HG03442 (cell line): ENCODE results near the gene CCL1.

ENCODE experiments used
- ATAC-seq: cut with Tn5 transposase; IDR thresholded peaks from one replicate; pipeline ENCODE4 v1.9.1; 2021; ENCODE audit warnings: mild to moderate bottlenecking, moderate library complexity; ENCODE audit not compliant: unreplicated experiment

CCL1 gene

DNA sequence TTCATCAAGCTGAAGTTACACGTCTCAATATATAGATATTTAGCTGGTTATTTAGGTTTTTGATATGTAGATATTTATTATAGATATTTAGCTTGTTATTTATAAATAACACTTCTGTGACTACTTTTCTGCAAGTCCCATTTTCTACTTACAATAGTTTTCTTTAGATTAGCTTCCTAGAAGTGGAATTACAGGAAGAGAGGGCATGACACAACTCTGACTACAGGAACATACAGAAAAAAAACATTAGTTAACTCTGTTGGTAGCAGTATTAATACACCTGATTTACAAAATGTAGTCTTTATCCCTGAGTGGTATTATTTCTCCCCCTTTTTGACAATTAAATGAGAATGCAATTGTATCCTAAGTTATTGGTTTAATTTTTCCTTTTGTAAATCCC, 21.2 kb upstream of the CCL1 start:
- no peak for ATAC-seq

- no peak for ATAC-seq
Measured at GRCh38 chr17:34383216-34383615, 20.2 kb upstream of the CCL1 start.

GRCh38 chr17:34382621-34383124, 19.6 kb upstream of the CCL1 start:
- no peak for ATAC-seq

DNA sequence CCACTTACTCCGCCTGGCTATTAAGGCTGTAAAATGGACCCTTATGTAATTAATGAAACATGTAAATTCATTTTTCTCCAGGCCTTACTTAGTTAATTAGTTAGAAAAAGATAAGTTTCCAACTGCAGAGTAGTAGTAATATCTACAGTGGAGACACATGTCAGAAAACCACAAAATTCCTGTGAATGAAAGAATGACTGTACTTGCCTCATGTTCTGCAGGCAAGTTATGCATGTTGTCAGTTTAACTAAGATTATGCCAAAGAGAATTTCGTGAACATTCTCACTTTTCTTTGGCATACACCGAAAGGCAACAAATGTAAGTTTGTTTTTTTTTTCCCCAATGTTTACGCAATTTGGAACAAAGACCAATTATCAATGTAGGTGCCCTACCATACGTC, 16.8 kb upstream of the CCL1 start:
- ATAC-seq, result no peak

DNA sequence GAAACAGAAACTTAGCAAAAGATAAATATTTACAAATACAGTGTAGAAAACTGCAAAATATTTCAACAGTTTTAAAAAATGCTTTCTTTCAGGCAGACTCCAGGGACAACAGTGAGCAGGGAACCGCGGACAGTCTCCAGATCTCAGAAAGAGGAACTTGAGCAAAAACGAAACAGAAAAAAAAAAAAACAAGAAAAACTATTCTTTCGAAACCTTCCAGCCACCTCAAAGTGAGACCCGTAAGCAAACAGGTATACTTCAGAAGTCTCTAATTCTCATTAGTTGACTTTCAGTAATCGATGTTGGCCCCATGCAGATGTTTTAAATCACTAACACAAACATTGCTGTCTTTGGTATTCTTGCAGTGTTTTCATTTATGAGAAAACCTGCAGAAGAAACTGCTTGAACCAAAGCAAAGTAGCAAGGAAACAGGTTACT, 15.7 kb upstream of the CCL1 start:
- ATAC-seq, result peak; percentile 70

DNA sequence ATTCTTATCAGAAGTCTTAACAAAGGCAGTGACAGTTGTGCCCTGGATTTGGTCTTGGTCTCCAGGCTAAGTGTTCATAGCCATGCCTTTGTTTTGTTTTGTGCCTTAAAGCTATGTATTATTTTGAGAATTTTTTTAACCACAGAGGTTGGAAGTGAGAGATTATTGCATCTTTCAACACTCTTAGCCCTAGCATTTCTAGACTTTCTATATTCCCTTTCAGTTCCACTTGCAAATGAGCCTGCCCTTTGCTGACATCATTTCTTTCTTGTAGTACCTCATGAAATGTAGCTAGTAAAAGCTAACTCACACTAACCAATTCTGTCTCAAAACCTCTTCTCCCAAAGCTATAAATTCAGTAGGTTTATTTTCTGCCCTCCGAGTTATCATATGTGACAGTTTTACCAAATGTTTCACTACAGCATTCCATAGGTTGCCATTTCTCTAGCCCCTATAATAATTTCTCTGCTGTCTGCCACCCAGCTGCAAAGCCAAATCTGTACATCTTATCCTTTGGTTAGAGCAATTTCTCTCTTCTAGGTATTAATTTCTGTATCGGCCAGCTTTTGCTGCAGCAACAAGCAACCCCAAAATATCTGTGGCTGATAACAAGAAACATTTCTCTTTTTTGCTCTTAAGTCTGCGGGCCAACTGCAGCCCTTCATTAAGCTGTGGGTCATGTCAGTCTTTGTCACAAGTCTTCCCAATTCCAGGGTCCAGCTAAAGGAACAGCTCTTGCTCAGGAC, 14.2 kb upstream of the CCL1 start:
- ATAC-seq, result no peak

DNA sequence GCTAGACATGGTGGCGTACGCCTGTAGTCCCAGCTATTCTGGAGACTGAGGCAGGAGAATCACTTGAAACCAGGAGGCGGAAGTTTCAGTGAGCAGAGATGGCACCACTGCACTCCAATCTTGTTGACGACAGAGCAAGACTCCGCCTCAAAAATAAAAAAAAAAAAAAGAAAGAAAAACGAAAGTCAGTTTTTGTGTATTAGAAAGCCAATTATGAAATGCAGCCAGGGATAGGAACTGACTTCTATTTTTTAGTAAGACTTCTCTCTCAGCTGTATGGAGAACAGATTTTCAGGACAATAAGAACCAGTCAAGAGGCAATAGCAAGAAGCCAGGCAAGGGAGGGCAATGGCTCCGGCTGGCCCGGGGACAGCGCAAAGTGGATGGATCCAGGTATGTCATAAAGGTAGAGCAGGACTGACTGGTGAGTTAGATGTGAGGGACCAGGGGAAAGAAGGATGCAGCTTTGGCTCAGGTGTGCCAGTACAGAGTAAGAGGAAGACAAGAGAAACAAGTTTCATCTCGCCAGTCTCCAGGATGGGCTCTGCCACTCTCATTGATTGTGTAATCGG, 12.5 kb upstream of the CCL1 start:
- no peak for ATAC-seq

GRCh38 chr17:34374457-34374856, 11.4 kb upstream of the CCL1 start:
- no peak for ATAC-seq

GRCh38 chr17:34371405-34372100, 8.5 kb upstream of the CCL1 start:
- ATAC-seq, result no peak

DNA sequence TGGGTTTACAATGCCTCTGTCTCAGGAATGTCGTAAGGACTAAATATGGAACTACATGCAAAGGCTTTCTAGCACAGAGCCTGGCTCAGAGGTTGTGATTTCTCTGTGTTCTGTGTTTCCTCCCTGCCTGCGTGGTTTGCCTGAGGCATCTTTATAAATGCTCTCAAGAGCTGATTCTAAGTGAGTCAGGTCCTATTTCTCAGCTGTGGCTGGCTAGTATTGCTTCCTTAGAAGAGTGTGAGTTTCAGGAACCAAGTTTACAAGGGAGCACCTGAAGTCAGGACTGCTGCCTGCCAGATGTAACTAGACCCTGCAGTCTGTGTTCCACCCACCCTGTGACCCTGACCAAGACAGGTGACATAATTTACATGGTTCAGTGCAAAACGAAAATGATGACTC, 8.0 kb upstream of the CCL1 start:
- no peak for ATAC-seq

GRCh38 chr17:34370376-34370996, 7.5 kb upstream of the CCL1 start:
- no peak for ATAC-seq

DNA sequence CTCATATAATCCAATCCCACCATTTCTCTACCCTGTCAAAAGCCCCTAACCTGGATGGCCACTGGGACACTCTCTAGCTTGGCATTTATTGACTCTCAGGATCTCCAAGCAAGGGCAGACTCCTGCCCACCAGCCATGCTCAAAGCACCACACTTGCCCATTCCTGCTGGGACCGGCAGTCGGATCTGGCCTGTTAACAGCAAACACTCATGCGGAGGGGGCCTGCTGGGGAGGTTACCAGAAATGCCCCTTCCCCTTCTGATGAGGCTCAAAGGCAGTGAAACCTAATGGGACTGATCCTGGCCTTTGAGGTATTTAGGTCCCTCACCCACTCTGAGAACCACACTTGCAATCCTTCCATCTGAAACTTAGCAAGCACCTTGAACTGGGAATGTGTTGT, 6.5 kb upstream of the CCL1 start:
- ATAC-seq, result no peak

GRCh38 chr17:34368946-34369500, 6.0 kb upstream of the CCL1 start:
- ATAC-seq, result no peak

DNA sequence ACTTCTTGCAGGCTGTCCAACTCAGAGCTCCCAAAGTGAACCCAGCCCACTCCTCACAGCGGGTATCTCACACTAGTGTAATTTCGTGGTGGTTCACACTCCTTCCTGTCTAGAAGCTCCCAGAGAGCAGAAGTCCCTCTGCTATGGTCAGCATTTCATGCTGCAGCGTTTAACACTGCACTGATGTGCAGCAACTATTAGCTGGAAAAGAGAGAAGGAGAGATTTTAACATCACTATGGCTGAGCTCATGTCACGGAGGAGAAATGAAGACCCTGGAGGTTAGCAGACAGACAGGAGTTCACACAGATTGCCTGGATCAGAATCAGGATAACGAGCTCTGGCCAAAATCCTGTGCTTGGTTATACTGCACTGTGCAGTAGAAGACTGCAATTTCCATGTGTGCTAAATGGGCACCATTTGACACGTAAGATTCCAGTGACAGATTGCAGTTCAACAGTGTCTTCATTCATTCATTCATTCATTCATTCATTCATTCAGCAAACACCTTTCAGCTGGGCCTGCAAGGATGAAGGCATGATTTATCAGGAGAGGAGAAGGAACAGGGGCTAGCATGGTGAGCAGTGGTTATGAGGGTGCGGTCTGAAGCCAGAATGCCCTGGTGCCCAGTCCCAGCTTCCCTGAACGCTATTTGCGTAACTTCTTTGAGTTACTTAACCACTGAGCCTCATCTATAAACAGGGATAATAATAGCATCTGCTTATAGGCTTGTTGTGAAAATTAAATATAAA, 5.3 kb upstream of the CCL1 start:
- no peak for ATAC-seq

DNA sequence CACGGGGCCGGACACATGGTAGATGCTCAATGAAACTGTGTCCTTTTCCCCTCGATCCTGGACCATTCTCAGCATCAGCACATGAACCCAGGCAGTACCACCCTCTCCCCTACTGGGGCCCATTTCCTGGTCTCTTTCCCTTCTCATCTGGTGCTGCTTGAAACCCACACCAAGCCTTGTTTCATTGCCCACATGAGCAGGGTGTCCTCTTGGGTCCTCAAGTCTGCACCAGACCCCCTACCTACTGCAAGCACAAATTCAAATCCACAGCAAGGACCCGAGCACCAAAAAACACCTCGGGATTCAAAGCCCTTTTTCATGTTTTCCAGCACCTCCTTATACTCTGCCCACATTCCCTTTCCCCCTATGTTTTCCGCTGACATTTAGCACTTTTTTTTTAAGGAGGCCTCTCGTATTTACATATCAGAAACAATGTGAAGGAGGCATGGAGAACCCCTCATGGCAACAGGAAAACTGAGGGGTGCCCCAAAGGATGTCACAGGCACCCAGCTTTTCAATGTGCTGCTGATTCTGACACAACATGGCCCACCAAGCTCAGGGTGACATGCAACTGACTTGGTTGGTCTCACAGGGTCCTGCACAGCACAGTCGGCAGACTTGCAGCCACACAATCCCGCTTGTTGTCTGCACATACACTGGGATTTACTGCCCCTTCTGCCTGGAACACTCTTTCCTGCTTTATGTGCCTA, 4.6 kb upstream of the CCL1 start:
- ATAC-seq, result no peak

DNA sequence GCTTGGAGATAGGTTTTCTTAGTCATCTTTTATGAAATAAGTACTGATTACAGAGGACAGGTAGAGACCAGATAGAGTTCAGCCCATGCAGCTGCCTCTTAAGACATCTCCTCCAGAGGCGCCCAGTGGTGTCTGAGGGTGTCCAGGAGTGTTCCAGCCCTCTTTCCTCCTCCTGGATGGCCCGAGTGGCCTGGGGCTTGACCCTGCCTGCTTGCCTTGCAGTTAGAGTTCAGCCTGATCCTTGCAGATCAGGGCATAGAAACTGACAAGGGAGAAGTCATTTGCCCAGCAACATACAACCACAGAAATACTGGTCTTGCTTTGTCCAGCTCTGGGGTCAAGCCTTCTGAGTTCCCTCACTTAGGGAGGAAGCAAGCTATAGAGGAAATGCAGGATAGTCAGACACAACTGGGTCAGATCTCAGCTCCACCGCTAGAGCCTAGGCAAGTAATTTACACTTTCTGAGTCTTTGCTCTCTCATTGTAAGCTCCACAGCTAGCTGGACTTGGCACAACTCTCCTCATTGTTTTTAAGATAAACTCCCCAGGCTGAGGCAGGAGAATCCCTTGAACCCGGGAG, 3.6 kb upstream of the CCL1 start:
- no peak for ATAC-seq

GRCh38 chr17:34366010-34366409, 3.0 kb upstream of the CCL1 start:
- no peak for ATAC-seq

DNA sequence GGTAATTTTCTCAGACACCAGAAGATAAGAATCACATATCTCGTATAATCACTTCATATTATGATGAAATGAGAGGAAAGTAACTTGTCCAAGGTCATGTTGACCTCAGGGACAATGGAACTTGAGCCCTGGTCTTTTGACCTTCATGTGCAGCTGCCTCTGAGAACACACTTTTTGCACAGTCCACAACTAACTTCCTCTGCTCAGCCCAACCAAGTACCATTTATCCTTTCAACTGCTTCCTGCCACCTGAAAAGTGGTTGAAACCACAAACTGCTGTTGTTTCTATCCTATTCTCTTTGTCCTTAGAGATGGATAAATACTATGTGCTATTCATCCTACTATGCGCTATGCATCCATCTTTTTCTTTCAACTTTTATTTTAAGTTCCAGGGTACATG, 2.3 kb upstream of the CCL1 start:
- ATAC-seq, result no peak

DNA sequence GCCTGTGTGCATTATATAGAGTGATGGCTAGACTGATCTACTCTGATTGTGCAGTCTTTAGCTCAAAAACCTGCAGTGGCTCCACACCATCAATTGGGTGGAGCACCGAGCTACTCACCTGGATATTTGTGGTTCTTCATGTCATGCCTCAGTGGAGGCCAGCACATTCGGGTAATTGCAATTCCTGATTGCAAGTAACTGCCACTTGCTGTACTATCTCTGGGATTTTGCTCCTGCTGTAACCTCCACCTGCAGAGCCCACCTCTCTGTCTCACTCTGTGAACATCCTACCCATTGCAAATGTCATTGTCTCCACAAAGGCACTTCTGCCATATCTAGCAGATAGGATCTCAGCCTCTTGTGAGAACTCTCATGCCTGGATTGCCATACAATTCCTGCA, 1.7 kb upstream of the CCL1 start:
- ATAC-seq, result no peak
